ENCODE results near the gene RSAD2. TPM values are rescaled to one million over a fixed set of nuclear protein-coding genes. Genes with fewer than 3 reads are reported as not detected.
A peak's percentile ranks its signal among the peaks of the same experiment; 100 is the strongest.

Gene RSAD2
- total RNA-seq, 6 donors from 2014 or later = 8.4 to 20.0 (median 11.0) TPM

- Histone ChIP-seq H3K27me3 (no peaks in the 10 kb centered on the region), H3K36me3 (no peaks in the 10 kb centered on the region), H3K27ac (peak overlapping the region in 3 of 4 donors; percentile 45 to 76 (median 60)), H3K9me3 (no peaks in the 10 kb centered on the region), H3K4me3 (peak overlapping the region in 1 of 4 donors; percentile 15), H3K4me1 (peaks cover 23 to 38% (median 27%) of the 10 kb centered on the region in 4 donors)
- TF ChIP-seq POLR2AphosphoS5 (IDR thresholded peaks at IDR 0.05) (peak in 1 of 2 donors; percentile 21), POLR2A (IDR thresholded peaks at IDR 0.05) (no peak)
- 58% methylated on average over 2 of the region's 2 CpGs for WGBS, 2 donors
- no peak for DNase-seq
- no peak for ATAC-seq (ENCODE audit: low FRiP score in 2 of 2)
Observed at GRCh38 chr2:6880200-6880733, 2.7 kb downstream of the RSAD2 start.

- WGBS, 2 donors = 60 to 75% methylated on average over 1 of the region's 1 CpG
- TF ChIP-seq EP300 (IDR thresholded peaks at IDR 0.05) (no peak), POLR2AphosphoS5 (IDR thresholded peaks at IDR 0.05) (no peak), POLR2A (IDR thresholded peaks at IDR 0.05) (no peak), CTCF (IDR thresholded peaks at IDR 0.05) (no peak)
- no peak for DNase-seq
- Histone ChIP-seq H3K36me3 (no peaks in the 10 kb centered on the region), H3K4me3 (no peak overlapping the region), H3K27ac (peak overlapping the region in 2 of 4 donors; percentile 60 to 76), H3K27me3 (no peaks in the 10 kb centered on the region), H3K9me3 (no peaks in the 10 kb centered on the region), H3K4me1 (peaks cover 20 to 38% (median 27%) of the 10 kb centered on the region in 4 donors)
- no peak for ATAC-seq (ENCODE audit: low FRiP score in 2 of 2)
Observed at GRCh38 chr2:6881046-6881445, 3.5 kb downstream of the RSAD2 start.

GRCh38 chr2:6881516-6881915, 3.9 kb downstream of the RSAD2 start:
- 91 to 92% methylated on average over 5 of the region's 5 CpGs for WGBS, 2 donors
- Histone ChIP-seq H3K36me3 (no peaks in the 10 kb centered on the region), H3K27me3 (no peaks in the 10 kb centered on the region)

DNA sequence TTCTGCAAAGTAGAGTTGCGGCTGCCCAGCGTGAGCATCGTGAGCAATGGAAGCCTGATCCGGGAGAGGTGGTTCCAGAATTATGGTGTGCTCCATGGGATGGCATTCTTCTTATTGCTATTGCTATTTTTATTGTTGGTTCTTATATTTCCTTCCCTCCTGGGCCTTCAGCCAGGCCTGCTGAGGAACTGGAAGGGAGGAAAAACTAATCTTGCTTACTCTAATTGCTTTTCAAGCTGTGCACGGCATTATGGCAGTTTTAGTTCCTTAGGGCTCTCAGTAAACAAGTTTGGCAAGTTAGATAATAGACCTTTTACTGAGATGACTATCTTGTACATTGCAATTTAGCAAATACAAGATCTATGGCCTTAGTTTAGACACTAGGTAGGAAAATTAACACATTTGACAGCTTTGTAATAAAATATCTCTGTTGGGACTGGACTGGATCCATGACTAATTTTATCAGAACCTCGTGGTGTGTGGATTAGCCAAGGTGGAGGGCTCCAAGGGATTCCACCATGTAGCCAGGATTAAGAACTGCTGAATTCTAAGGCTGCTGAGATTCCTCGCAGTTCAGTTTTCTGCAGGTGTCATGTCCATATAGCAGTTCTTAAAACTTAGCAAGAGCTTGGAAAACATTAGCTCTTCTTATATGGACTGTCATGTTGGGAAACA, 6.0 kb downstream of the RSAD2 start:
- no peak for TF ChIP-seq POLR2AphosphoS5 (IDR thresholded peaks at IDR 0.05)
- no peak for TF ChIP-seq POLR2A (IDR thresholded peaks at IDR 0.05)
- Histone ChIP-seq H3K4me3 (no peak overlapping the region), H3K9me3 (no peaks in the 10 kb centered on the region), H3K27ac (no peak overlapping the region), H3K27me3 (no peaks in the 10 kb centered on the region), H3K36me3 (no peaks in the 10 kb centered on the region), H3K4me1 (peaks cover 4 to 18% (median 11%) of the 10 kb centered on the region in 4 donors)
- DNase-seq = no peak
- no peak for ATAC-seq (ENCODE audit: low FRiP score in 2 of 2)
- WGBS, 2 donors = 73 to 77% methylated on average over 7 of the region's 7 CpGs

More at GRCh38 chr2:6881516-6881915, 3.9 kb downstream of the RSAD2 start:
- DNase-seq (no peak), ATAC-seq (ENCODE audit: low FRiP score in 2 of 2) (no peak)
- Histone ChIP-seq H3K9me3 (no peaks in the 10 kb centered on the region), H3K4me3 (no peak overlapping the region), H3K4me1 (peaks cover 18 to 37% (median 26%) of the 10 kb centered on the region in 4 donors), H3K27ac (peak overlapping the region in 2 of 4 donors; percentile 60 to 76)
- TF ChIP-seq EP300 (IDR thresholded peaks at IDR 0.05) (no peak), CTCF (IDR thresholded peaks at IDR 0.05) (no peak)

- no peak overlapping the region for H3K4me3 ChIP-seq
- no peak overlapping the region for H3K27ac ChIP-seq
- TF ChIP-seq POLR2A (IDR thresholded peaks at IDR 0.05) (no peak), CTCF (IDR thresholded peaks at IDR 0.05) (no peak), EP300 (IDR thresholded peaks at IDR 0.05) (no peak), POLR2AphosphoS5 (IDR thresholded peaks at IDR 0.05) (no peak)
- DNase-seq = no peak
- no peak for ATAC-seq (ENCODE audit: low FRiP score in 2 of 2)
- no peaks in the 10 kb centered on the region for H3K27me3 ChIP-seq
- peaks cover 0 to 8% (median 4%) of the 10 kb centered on the region in 4 donors for H3K4me1 ChIP-seq
- H3K9me3 ChIP-seq = no peaks in the 10 kb centered on the region
- H3K36me3 ChIP-seq = peaks cover 0 to 4% (median 0%) of the 10 kb centered on the region in 4 donors
- WGBS, 2 donors = 86 to 88% methylated on average over 2 of the region's 2 CpGs
Observed at GRCh38 chr2:6885551-6885950, 8.0 kb downstream of the RSAD2 start.
